B cell (primary cell): ENCODE results near the gene ATAD3C. TPM values are rescaled to one million over a fixed set of nuclear protein-coding genes. Genes with fewer than 3 reads are reported as not detected.

ENCODE experiments used
- ATAC-seq: fragments of 200-7000 bp; cut with Tn5 transposase; one replicate; pipeline ENCODE4 v1.10.0; 2021; ENCODE audit warnings: low read depth, mild to moderate bottlenecking, moderate number of reproducible peaks, moderate library complexity
- CTCF ChIA-PET: fragments of 350-600 bp; sonication (Branson Sonifier 250); formaldehyde crosslinking; loops from one replicate; lab custom pipeline; 2021; ENCODE audit warnings: antibody characterized with exemption, inconsistent platforms; lab: Charles Lee
- POLR2A ChIA-PET: fragments of 350-600 bp; sonication (Branson Sonifier 250); formaldehyde crosslinking; loops from one replicate; lab custom pipeline; 2021; ENCODE audit warnings: antibody characterized with exemption; lab: Charles Lee
- DNase-seq: peaks from one replicate; pipeline ENCODE4 v3.0.0; 2013
- H2AFZ ChIP-seq: 2 replicates; pipeline ENCODE4 v1.6.1; 2012; ENCODE audit warnings: mild to moderate bottlenecking, low read depth, low read length; ENCODE audit not compliant: insufficient read depth, poor library complexity, severe bottlenecking
- H3K27ac ChIP-seq, 2 donors: 1 replicate in 1 of 2; 2 replicates in 1 of 2; pipeline ENCODE4 v1.5.1; 2012 to 2013; ENCODE audit warnings: low read length in 2 of 2, mild to moderate bottlenecking in 2 of 2, moderate library complexity in 1 of 2
- H3K27me3 ChIP-seq, 4 experiments: fragments of 200-600 bp in 1 of 4; sonication (generic) in 1 of 4; replicated peaks in 1 of 4; 1 replicate in 2 of 4; 2 replicates in 2 of 4; pipeline versions ENCODE4 v1.6.1 to v1.7.0; 2013 to 2016; ENCODE audit warnings: low read length in 3 of 4, mild to moderate bottlenecking in 2 of 4, mixed read lengths in 1 of 4, moderate library complexity in 1 of 4; ENCODE audit not compliant: insufficient read depth in 4 of 4, control insufficient read depth in 3 of 4; ENCODE audit errors: control extremely low read depth in 1 of 4
- H3K36me3 ChIP-seq, 2 experiments: replicated peaks in 1 of 2; 1 replicate in 1 of 2; 2 replicates in 1 of 2; pipeline versions ENCODE4 v1.6.1 to v1.7.1; 2013; ENCODE audit warnings: low read length in 1 of 2; ENCODE audit not compliant: insufficient read depth in 2 of 2, control insufficient read depth in 1 of 2; ENCODE audit errors: control extremely low read depth in 1 of 2, extremely low read depth in 1 of 2
- H3K4me1 ChIP-seq, 2 donors: fragments of 200-600 bp in 1 of 2; sonication (generic) in 1 of 2; 1 replicate in 1 of 2; 2 replicates in 1 of 2; pipeline versions ENCODE4 v1.5.1 to v1.6.1; 2013 to 2017; ENCODE audit warnings: low read length in 2 of 2; ENCODE audit not compliant: control insufficient read depth in 2 of 2, insufficient read depth in 2 of 2
- H3K4me2 ChIP-seq: replicated peaks from 2 replicates; pipeline ENCODE3; 2012; ENCODE audit warnings: mild to moderate bottlenecking, low read depth, low read length; ENCODE audit not compliant: poor library complexity, severe bottlenecking
- H3K4me3 ChIP-seq, 5 experiments: fragments of 200-600 bp in 1 of 5; sonication (generic) in 1 of 5; 1 replicate in 3 of 5; 2 replicates in 2 of 5; pipeline versions ENCODE4 v1.5.1 to v1.7.0; 2011 to 2016; ENCODE audit warnings: low read length in 4 of 5, mild to moderate bottlenecking in 4 of 5, low read depth in 2 of 5, control low read depth in 1 of 5, moderate library complexity in 1 of 5; ENCODE audit not compliant: insufficient read depth in 1 of 5; ENCODE audit errors: control extremely low read depth in 1 of 5, extremely low read depth in 1 of 5
- H3K79me2 ChIP-seq: fragments of 200-600 bp; sonication (generic); one replicate; pipeline ENCODE4 v1.6.0; 2016; ENCODE audit warnings: low read length; ENCODE audit not compliant: control insufficient read depth, insufficient read depth
- H3K9ac ChIP-seq: fragments of 200-600 bp; sonication (generic); 2 replicates; pipeline ENCODE4 v1.6.1; 2017; ENCODE audit warnings: mild to moderate bottlenecking, low read length, moderate library complexity
- H3K9me3 ChIP-seq, 3 donors: one replicate each; pipeline versions ENCODE4 v1.6.1 to v1.7.1; 2013; ENCODE audit warnings: low read length in 2 of 3; ENCODE audit not compliant: control insufficient read depth in 2 of 3, insufficient read depth in 1 of 3; ENCODE audit errors: control extremely low read depth in 1 of 3
- H4K20me1 ChIP-seq: 2 replicates; pipeline ENCODE4 v1.6.0; 2012; ENCODE audit warnings: mild to moderate bottlenecking, low read length; ENCODE audit not compliant: insufficient read depth, control insufficient read depth, poor library complexity, severe bottlenecking
- H3K27ac Mint-ChIP-seq: one replicate; pipeline ENCODE4 v1.8.0; 2021; ENCODE audit warnings: mixed read lengths
- H3K27me3 Mint-ChIP-seq: one replicate; pipeline ENCODE4 v1.8.0; 2021; ENCODE audit warnings: mixed read lengths
- H3K4me1 Mint-ChIP-seq: one replicate; pipeline ENCODE4 v1.8.0; 2021; ENCODE audit warnings: mixed read lengths
- H3K4me3 Mint-ChIP-seq: one replicate; pipeline ENCODE4 v1.8.0; 2021; ENCODE audit warnings: mixed read lengths
- H3K9me3 Mint-ChIP-seq: one replicate; pipeline ENCODE4 v1.8.0; 2022; ENCODE audit warnings: mixed read lengths; ENCODE audit not compliant: insufficient read depth
- CTCF ChIP-seq: fragments of 200-600 bp; IDR thresholded peaks from one replicate; pipeline ENCODE4 v1.8.0; 2022; ENCODE audit warnings: antibody characterized with exemption, mild to moderate bottlenecking
- EZH2 ChIP-seq: IDR thresholded peaks from 2 replicates; pipeline ENCODE4 v1.6.1; 2012; ENCODE audit warnings: borderline replicate concordance, low read depth, mild to moderate bottlenecking, moderate library complexity, low read length; ENCODE audit not compliant: insufficient read depth, poor library complexity, severe bottlenecking
- WGBS: methylation state at CpG from one replicate; pipeline ENCODE4 v1.1.5; 2013; ENCODE audit warnings: missing lambda C conversion rate; ENCODE audit not compliant: insufficient coverage; 5-methylcytosine and 5-hydroxymethylcytosine counted together
- intact Hi-C: fragments of 100-400 bp; cut with micrococcal nuclease; formaldehyde crosslinking; loops from one replicate; pipeline ENCODE4 v1.10.0; 2022
- polyA plus RNA-seq: library from polyadenylated mRNA; depleted of rRNA; stranded (reverse); fragments of >200 nt; gene quantifications from 2 replicates; pipeline ENCODE4 v1.2.3, GENCODE V29; 2012
- total RNA-seq, 2 donors: library from RNA; stranded (reverse); fragments of 120-200 nt in 1 of 2; gene quantifications; 1 replicate in 1 of 2; 2 replicates in 1 of 2; pipeline versions ENCODE4 v1.2.3 to v1.2.4, GENCODE V29; 2013 to 2022

The ATAD3C gene
- total and polyA plus RNA-seq, 2 donors (not counting 1 experiment from before 2014, with no cell fraction given), result 0.20 to 1.1 TPM

GRCh38 chr1:1430992-1431844 is 18.3 kb upstream of the ATAD3C start:
- Histone ChIP-seq H2AFZ (no peak overlapping the region), H3K9me3 (peaks cover 0 to 26% (median 0%) of the 10 kb centered on the region in 3 donors), H3K4me3 (no peak overlapping the region), H3K79me2 (no peaks in the 10 kb centered on the region), H3K36me3 (no peaks in the 10 kb centered on the region), H3K4me1 (peaks cover 26 to 32% of the 10 kb centered on the region in 2 donors), H3K9ac (no peak overlapping the region), H3K4me2 (no peak overlapping the region), H3K27me3 (peaks cover 0 to 57% (median 20%) of the 10 kb centered on the region in 4 experiments), H3K27ac (no peak overlapping the region), H4K20me1 (no peaks in the 10 kb centered on the region)
- POLR2A ChIA-PET, result no interaction called here
- intact Hi-C loops, result no loop called here
- Mint-ChIP-seq H3K27ac (no peak overlapping the region), H3K27me3 (peaks cover 29% of the 10 kb centered on the region), H3K4me3 (no peak overlapping the region), H3K9me3 (no peaks in the 10 kb centered on the region), H3K4me1 (peaks cover 11% of the 10 kb centered on the region)
- TF ChIP-seq EZH2, result no peak
- TF ChIP-seq CTCF, result no peak
- DNase-seq (peak; percentile 10), ATAC-seq (no peak)
- CTCF ChIA-PET, result interaction anchor here (1.3 kb wide), 1 partner anchor 10 kb away, joined by 3 read pairs; no protein-coding TSS in a partner anchor
- 68% methylated on average over 11 of the region's 18 CpGs for WGBS

GRCh38 chr1:1431845-1432273 is 17.6 kb upstream of the ATAD3C start:
- peaks cover 14% of the 10 kb centered on the region for H3K4me1 Mint-ChIP-seq
- no peak for TF ChIP-seq CTCF
- no peak for TF ChIP-seq EZH2
- WGBS, result 69% methylated on average over 3 of the region's 5 CpGs
- peaks cover 29% of the 10 kb centered on the region for H3K27me3 Mint-ChIP-seq
- intact Hi-C loops, result no loop called here
- Histone ChIP-seq H3K27me3 (peaks cover 0 to 58% (median 26%) of the 10 kb centered on the region in 4 experiments), H3K79me2 (no peaks in the 10 kb centered on the region), H3K27ac (no peak overlapping the region), H3K4me1 (peaks cover 31 to 35% of the 10 kb centered on the region in 2 donors), H3K4me3 (no peak overlapping the region), H3K36me3 (no peaks in the 10 kb centered on the region), H3K9me3 (peaks cover 0 to 33% (median 0%) of the 10 kb centered on the region in 3 donors), H3K4me2 (no peak overlapping the region), H2AFZ (no peak overlapping the region), H3K9ac (no peak overlapping the region), H4K20me1 (no peaks in the 10 kb centered on the region)
- no peak for ATAC-seq
- DNase-seq, result peak; percentile 9
- ChIA-PET CTCF (no interaction called here), POLR2A (no interaction called here)
- H3K9me3 Mint-ChIP-seq, result no peaks in the 10 kb centered on the region
- no peak overlapping the region for H3K27ac Mint-ChIP-seq
- H3K4me3 Mint-ChIP-seq, result no peak overlapping the region
